Liver (tissue), 3 donors: Measurements from ENCODE around the gene SPO11.

ENCODE experiments used
- EGR1 ChIP-seq, 2 donors: IDR thresholded peaks; 2 replicates each; pipeline ENCODE4 v1.6.1; 2016 to 2018; ENCODE audit warnings: antibody characterized with exemption in 2 of 2, low read depth in 2 of 2
- FOXA1 ChIP-seq: IDR thresholded peaks from 2 replicates; pipeline ENCODE4 v1.6.1; 2016; ENCODE audit warnings: antibody characterized with exemption
- FOXA2 ChIP-seq: IDR thresholded peaks from 2 replicates; pipeline ENCODE4 v1.6.1; 2016; ENCODE audit warnings: antibody characterized with exemption
- GABPA ChIP-seq, 2 donors: IDR thresholded peaks in 1 of 2; conservative IDR thresholded peaks in 1 of 2; 2 replicates each; pipeline ENCODE4 v1.6.1; 2016; ENCODE audit warnings: antibody characterized with exemption in 2 of 2, mild to moderate bottlenecking in 1 of 2, moderate library complexity in 1 of 2
- HNF4A ChIP-seq, 2 donors: conservative IDR thresholded peaks; 2 replicates each; pipeline ENCODE4 v1.6.1; 2016; ENCODE audit warnings: antibody characterized with exemption in 2 of 2, mild to moderate bottlenecking in 2 of 2
- RAD21 ChIP-seq, 2 donors: IDR thresholded peaks; 2 replicates each; pipeline ENCODE4 v1.6.1; 2016; ENCODE audit warnings: antibody characterized with exemption in 2 of 2, mild to moderate bottlenecking in 2 of 2
- SP1 ChIP-seq: IDR thresholded peaks from 2 replicates; pipeline ENCODE4 v1.6.1; 2018; ENCODE audit warnings: antibody characterized with exemption, mild to moderate bottlenecking
- YY1 ChIP-seq: IDR thresholded peaks from 2 replicates; pipeline ENCODE4 v1.6.1; 2016; ENCODE audit warnings: antibody characterized with exemption, mild to moderate bottlenecking
- TF ChIP-seq, protein P1 (sequence below): fragments of 150-350 bp; IDR thresholded peaks from 2 replicates; pipeline ENCODE4 v1.5.1; 2017; ENCODE audit warnings: improper control_type of control experiment, low read depth, low read length; ENCODE audit not compliant: missing input control
- TF ChIP-seq, protein P2 (sequence below): IDR thresholded peaks from 2 replicates; pipeline ENCODE4 v1.6.1; 2016; ENCODE audit warnings: antibody characterized with exemption, mild to moderate bottlenecking
- TF ChIP-seq, protein P3 (sequence below): IDR thresholded peaks from 2 replicates; pipeline ENCODE4 v1.6.1; 2016; ENCODE audit warnings: antibody characterized with exemption
- TF ChIP-seq, protein P4 (sequence below): IDR thresholded peaks from 2 replicates; pipeline ENCODE4 v1.6.1; 2016; ENCODE audit warnings: antibody characterized with exemption
- donor health status: healthy.
- donor health status: healthy.

DNA sequence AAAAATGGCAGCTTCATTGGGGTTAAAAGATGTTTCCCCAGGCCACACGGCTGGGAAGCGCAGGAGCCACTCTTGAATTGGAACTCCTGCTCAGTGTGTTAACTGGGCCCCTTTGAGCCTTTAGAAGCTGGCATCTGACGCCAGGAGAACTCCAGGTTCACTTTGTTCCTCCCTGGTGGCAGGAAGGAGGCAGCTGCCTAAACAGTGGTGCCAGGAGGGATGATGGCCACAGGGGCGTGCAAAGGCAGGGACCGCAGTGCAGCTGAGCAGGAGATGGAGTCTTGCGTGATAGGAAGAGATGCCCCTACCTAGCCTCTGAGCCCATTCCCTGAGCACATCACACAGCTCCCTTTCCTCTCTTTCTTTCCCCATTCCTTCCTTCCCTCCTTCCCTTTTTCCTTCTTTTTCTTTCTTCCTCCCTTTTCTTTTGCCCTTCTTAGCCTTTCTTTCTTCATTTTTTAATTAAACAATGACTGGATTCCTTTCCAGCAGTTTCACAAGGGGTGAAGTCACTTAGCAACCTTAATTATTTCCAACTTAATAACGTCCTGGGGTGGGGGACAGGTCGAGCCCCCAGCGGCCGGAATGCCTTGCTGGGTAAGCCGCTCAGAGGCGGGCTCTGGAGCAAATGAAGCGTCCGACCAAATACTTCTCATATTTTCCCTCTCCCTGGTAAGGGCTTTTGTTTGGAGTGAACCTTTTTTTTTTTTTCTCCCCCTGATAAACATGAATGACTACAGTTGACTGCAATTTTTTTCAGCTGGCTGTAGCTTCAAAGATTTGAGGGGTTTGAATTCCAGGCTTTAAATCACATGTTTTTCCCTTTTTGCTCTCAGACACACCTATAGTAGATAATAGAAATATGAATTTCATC lies 42.4 kb upstream of the SPO11 start:
- TF ChIP-seq, protein P1, sequence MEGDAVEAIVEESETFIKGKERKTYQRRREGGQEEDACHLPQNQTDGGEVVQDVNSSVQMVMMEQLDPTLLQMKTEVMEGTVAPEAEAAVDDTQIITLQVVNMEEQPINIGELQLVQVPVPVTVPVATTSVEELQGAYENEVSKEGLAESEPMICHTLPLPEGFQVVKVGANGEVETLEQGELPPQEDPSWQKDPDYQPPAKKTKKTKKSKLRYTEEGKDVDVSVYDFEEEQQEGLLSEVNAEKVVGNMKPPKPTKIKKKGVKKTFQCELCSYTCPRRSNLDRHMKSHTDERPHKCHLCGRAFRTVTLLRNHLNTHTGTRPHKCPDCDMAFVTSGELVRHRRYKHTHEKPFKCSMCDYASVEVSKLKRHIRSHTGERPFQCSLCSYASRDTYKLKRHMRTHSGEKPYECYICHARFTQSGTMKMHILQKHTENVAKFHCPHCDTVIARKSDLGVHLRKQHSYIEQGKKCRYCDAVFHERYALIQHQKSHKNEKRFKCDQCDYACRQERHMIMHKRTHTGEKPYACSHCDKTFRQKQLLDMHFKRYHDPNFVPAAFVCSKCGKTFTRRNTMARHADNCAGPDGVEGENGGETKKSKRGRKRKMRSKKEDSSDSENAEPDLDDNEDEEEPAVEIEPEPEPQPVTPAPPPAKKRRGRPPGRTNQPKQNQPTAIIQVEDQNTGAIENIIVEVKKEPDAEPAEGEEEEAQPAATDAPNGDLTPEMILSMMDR = no peak
- TF ChIP-seq, protein P2, sequence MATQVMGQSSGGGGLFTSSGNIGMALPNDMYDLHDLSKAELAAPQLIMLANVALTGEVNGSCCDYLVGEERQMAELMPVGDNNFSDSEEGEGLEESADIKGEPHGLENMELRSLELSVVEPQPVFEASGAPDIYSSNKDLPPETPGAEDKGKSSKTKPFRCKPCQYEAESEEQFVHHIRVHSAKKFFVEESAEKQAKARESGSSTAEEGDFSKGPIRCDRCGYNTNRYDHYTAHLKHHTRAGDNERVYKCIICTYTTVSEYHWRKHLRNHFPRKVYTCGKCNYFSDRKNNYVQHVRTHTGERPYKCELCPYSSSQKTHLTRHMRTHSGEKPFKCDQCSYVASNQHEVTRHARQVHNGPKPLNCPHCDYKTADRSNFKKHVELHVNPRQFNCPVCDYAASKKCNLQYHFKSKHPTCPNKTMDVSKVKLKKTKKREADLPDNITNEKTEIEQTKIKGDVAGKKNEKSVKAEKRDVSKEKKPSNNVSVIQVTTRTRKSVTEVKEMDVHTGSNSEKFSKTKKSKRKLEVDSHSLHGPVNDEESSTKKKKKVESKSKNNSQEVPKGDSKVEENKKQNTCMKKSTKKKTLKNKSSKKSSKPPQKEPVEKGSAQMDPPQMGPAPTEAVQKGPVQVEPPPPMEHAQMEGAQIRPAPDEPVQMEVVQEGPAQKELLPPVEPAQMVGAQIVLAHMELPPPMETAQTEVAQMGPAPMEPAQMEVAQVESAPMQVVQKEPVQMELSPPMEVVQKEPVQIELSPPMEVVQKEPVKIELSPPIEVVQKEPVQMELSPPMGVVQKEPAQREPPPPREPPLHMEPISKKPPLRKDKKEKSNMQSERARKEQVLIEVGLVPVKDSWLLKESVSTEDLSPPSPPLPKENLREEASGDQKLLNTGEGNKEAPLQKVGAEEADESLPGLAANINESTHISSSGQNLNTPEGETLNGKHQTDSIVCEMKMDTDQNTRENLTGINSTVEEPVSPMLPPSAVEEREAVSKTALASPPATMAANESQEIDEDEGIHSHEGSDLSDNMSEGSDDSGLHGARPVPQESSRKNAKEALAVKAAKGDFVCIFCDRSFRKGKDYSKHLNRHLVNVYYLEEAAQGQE = no peak
- TF ChIP-seq, protein P3, sequence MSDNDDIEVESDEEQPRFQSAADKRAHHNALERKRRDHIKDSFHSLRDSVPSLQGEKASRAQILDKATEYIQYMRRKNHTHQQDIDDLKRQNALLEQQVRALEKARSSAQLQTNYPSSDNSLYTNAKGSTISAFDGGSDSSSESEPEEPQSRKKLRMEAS = no peak
- TF ChIP-seq, protein P4, sequence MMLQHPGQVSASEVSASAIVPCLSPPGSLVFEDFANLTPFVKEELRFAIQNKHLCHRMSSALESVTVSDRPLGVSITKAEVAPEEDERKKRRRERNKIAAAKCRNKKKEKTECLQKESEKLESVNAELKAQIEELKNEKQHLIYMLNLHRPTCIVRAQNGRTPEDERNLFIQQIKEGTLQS = no peak
- TF ChIP-seq RAD21 (IDR thresholded peaks at IDR 0.05) (no peak), GABPA (IDR thresholded peaks at IDR 0.05 in 1 of 2, conservative IDR thresholded peaks at IDR 0.05 in 1 of 2) (no peak), YY1 (no peak), FOXA2 (no peak), EGR1 (IDR thresholded peaks at IDR 0.05; ENCODE audit: low read depth in 2 of 2) (no peak), SP1 (no peak), HNF4A (conservative IDR thresholded peaks at IDR 0.05) (no peak), FOXA1 (no peak)
